Endothelial cell (in vitro differentiated cells): Measurements from ENCODE around the gene PRKG1. TPM values are rescaled to one million over a fixed set of nuclear protein-coding genes. Genes with fewer than 3 reads are reported as not detected.

Experiments used
- DNase-seq: peaks from one replicate; pipeline ENCODE4 v3.0.0; 2021; ENCODE audit warnings: low spot score
- H3K27ac Mint-ChIP-seq: one replicate; pipeline ENCODE4 v1.8.0; 2021; ENCODE audit warnings: mixed read lengths, inconsistent platforms; ENCODE audit not compliant: unreplicated experiment
- H3K27me3 Mint-ChIP-seq: one replicate; pipeline ENCODE4 v1.8.0; 2021; ENCODE audit warnings: mild to moderate bottlenecking, moderate library complexity, mixed read lengths, inconsistent platforms; ENCODE audit not compliant: unreplicated experiment
- H3K36me3 Mint-ChIP-seq: one replicate; pipeline ENCODE4 v1.8.0; 2021; ENCODE audit warnings: mild to moderate bottlenecking, low read depth, mixed read lengths, inconsistent platforms; ENCODE audit not compliant: unreplicated experiment
- H3K4me1 Mint-ChIP-seq: one replicate; pipeline ENCODE4 v1.8.0; 2021; ENCODE audit warnings: mild to moderate bottlenecking, mixed read lengths, inconsistent platforms; ENCODE audit not compliant: unreplicated experiment
- H3K4me3 Mint-ChIP-seq: one replicate; pipeline ENCODE4 v1.8.0; 2021; ENCODE audit warnings: mild to moderate bottlenecking, mixed read lengths, inconsistent platforms; ENCODE audit not compliant: unreplicated experiment
- H3K9me3 Mint-ChIP-seq: one replicate; pipeline ENCODE4 v1.8.0; 2021; ENCODE audit warnings: mixed read lengths, inconsistent platforms; ENCODE audit not compliant: unreplicated experiment
- total RNA-seq: library from RNA; stranded (reverse); fragmentation: NEBNext Ultra II Directional; extraction: Animal tissue kit (Norgen Biotek cat#: 25700); gene quantifications from one replicate; pipeline ENCODE4 v1.2.1, GENCODE V29; 2021; ENCODE audit not compliant: unreplicated experiment
- TF ChIP-seq, protein P1 (sequence below): fragments of 200-600 bp; sonication (generic); IDR thresholded peaks from one replicate; pipeline ENCODE4 v1.5.0; 2021; ENCODE audit warnings: antibody characterized with exemption; ENCODE audit not compliant: unreplicated experiment

The PRKG1 gene
- total RNA-seq, 1 donor from 2014 or later: 10.7 TPM

DNA sequence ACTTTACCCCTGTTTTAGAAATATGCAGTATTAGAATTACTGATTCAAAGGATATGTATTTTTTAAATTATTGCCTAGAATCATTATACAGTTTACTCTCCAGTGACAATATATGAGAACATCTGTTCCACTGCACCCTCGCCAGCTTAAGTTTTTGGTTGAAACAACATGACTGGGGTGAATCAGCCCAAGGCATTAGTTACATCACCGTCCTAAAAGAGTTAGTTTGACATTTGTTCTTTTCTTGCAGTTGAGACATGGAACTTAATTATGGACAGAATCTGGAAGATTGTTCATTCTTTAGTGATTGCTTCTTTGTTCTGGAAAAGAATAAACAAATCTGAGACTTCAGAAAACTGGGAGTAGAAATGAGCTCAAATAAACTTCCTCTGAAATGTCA lies 1072.5 kb downstream of the PRKG1 start:
- H3K9me3 Mint-ChIP-seq: no peaks in the 10 kb centered on the region
- TF ChIP-seq, protein P1, sequence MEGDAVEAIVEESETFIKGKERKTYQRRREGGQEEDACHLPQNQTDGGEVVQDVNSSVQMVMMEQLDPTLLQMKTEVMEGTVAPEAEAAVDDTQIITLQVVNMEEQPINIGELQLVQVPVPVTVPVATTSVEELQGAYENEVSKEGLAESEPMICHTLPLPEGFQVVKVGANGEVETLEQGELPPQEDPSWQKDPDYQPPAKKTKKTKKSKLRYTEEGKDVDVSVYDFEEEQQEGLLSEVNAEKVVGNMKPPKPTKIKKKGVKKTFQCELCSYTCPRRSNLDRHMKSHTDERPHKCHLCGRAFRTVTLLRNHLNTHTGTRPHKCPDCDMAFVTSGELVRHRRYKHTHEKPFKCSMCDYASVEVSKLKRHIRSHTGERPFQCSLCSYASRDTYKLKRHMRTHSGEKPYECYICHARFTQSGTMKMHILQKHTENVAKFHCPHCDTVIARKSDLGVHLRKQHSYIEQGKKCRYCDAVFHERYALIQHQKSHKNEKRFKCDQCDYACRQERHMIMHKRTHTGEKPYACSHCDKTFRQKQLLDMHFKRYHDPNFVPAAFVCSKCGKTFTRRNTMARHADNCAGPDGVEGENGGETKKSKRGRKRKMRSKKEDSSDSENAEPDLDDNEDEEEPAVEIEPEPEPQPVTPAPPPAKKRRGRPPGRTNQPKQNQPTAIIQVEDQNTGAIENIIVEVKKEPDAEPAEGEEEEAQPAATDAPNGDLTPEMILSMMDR: no peak
- no peak overlapping the region for H3K27ac Mint-ChIP-seq
- H3K4me3 Mint-ChIP-seq: no peak overlapping the region
- peaks cover 4% of the 10 kb centered on the region for H3K4me1 Mint-ChIP-seq
- H3K36me3 Mint-ChIP-seq: no peaks in the 10 kb centered on the region
- no peak for DNase-seq
- H3K27me3 Mint-ChIP-seq: no peaks in the 10 kb centered on the region

DNA sequence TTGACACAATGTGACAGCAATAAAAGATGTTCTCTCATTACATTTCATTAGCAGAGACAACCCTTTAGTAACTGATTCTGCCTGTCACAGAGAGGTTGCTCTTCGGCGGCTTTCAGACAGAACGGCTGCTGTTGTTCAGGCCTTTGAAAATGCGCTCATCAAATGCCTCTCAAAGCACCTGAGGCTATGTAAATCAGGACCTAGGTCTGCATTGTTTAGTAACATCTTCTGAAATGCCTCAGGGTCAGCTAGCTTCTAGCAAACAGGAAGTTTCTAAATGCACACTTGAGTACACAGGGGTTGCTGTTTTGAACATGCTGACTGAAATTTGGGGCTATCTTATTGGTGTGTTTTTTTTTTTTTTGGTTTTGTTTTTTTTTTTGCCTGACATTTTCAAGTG lies 1096.5 kb downstream of the PRKG1 start:
- H3K27ac Mint-ChIP-seq: no peak overlapping the region
- no peaks in the 10 kb centered on the region for H3K4me1 Mint-ChIP-seq
- no peaks in the 10 kb centered on the region for H3K27me3 Mint-ChIP-seq
- H3K9me3 Mint-ChIP-seq: no peaks in the 10 kb centered on the region
- no peak for DNase-seq
- H3K36me3 Mint-ChIP-seq: peaks cover 4% of the 10 kb centered on the region
- no peak overlapping the region for H3K4me3 Mint-ChIP-seq
- TF ChIP-seq, protein P1: no peak

DNA sequence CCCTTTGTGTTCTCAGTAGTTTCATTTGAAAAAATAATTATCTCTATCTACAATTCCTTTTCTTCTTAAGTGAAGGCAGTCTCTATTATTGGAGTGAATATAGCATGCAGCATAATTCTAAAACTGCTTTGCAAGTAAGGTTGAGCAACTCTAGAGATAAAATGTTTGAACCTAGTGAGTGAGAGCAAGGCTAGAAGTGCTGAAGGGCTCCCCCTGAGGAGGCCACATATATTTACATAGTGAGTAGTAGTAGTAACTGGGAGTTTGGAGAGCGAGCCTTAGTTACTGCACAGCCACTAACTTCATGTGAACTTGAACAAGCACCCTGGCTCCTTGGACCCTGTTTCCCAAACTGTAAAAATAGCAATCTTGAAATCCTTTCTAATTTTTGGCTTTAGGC lies 1098.3 kb downstream of the PRKG1 start:
- H3K27me3 Mint-ChIP-seq: no peaks in the 10 kb centered on the region
- H3K27ac Mint-ChIP-seq: no peak overlapping the region
- no peak overlapping the region for H3K4me3 Mint-ChIP-seq
- TF ChIP-seq, protein P1: no peak
- H3K9me3 Mint-ChIP-seq: no peaks in the 10 kb centered on the region
- peaks cover 4% of the 10 kb centered on the region for H3K36me3 Mint-ChIP-seq
- DNase-seq: no peak
- H3K4me1 Mint-ChIP-seq: no peaks in the 10 kb centered on the region

DNA sequence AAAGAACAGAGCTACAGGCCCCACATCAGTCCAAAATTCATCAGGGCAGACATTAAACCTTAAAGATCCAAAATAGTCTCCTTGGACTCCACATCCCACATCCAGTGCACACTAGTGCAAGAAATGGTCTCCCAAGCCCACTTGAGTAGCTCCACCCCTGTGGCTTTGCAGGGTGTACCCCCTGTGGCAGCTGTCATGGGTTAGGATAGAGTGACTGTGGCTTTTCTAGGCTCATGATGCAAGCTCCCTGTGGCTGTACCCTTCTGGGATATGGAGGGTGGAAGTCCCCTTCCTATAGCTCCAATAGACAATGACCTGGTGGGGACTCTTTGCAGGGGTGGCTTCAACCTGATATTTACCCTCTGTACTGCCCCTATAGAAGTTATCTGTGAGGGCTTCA lies 1111.0 kb downstream of the PRKG1 start:
- Mint-ChIP-seq H3K27ac (no peak overlapping the region), H3K36me3 (no peaks in the 10 kb centered on the region), H3K4me3 (no peak overlapping the region), H3K9me3 (no peaks in the 10 kb centered on the region), H3K27me3 (peaks cover 2% of the 10 kb centered on the region), H3K4me1 (peaks cover 6% of the 10 kb centered on the region)
- DNase-seq: no peak
- TF ChIP-seq, protein P1: no peak

DNA sequence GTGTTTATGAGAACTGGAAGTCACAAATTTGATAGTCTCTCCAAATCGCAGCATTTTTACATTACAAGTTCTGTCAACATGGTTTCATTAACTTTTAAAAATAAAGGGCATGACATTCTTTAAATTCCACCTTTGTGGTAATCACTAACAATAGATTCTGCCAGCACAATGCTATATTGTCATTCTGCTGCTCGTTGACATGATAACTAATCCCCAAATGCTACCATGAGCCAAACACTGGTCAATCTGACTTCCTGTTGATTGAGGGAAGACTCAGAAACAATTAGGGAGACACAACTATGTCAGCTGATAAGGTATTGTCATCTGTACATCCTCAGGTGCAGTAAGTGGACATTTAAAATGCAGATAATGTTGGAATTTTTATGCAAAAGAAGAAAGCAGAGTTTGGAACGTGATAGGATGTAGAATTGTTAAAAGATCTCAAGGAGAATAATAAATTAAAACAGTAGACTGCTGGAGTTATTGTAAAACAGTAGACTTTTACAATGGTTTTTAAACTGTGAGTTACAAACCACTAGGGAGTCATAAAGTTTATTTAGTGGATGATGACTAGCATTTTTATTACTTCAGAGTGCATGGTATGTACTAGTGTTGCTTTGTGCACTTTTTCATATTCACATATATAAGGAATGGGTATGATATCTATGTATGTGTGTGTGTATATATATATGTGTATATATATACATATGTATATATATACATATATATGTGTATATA lies 1113.4 kb downstream of the PRKG1 start:
- TF ChIP-seq, protein P1: no peak
- no peaks in the 10 kb centered on the region for H3K9me3 Mint-ChIP-seq
- H3K27ac Mint-ChIP-seq: peak overlapping the region; percentile 74
- no peaks in the 10 kb centered on the region for H3K36me3 Mint-ChIP-seq
- H3K27me3 Mint-ChIP-seq: peaks cover 2% of the 10 kb centered on the region
- H3K4me3 Mint-ChIP-seq: no peak overlapping the region
- DNase-seq: no peak
- peaks cover 6% of the 10 kb centered on the region for H3K4me1 Mint-ChIP-seq
